ENCODE measurements around the gene C11orf91.

DNA sequence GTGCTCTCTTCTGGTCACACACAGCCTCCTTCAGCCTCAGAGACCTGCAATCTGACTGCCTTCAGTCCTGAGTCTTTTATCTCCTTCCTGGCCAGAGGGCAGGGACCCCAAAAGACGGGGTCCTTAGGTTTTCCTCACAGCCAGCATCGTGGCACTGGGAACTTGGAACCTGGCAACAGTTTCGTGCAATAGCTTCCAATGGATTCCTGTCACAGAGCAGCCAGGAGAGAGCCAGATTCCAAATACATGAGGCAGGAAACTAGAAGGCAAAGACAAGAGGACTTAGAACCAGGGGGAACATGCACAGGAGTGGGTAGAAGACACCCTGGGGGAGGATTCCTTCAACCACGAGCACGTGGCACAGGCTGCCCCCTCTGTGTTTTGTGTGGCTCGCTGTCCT lies 48.6 kb downstream of the C11orf91 start:
- TF ChIP-seq, protein P1, sequence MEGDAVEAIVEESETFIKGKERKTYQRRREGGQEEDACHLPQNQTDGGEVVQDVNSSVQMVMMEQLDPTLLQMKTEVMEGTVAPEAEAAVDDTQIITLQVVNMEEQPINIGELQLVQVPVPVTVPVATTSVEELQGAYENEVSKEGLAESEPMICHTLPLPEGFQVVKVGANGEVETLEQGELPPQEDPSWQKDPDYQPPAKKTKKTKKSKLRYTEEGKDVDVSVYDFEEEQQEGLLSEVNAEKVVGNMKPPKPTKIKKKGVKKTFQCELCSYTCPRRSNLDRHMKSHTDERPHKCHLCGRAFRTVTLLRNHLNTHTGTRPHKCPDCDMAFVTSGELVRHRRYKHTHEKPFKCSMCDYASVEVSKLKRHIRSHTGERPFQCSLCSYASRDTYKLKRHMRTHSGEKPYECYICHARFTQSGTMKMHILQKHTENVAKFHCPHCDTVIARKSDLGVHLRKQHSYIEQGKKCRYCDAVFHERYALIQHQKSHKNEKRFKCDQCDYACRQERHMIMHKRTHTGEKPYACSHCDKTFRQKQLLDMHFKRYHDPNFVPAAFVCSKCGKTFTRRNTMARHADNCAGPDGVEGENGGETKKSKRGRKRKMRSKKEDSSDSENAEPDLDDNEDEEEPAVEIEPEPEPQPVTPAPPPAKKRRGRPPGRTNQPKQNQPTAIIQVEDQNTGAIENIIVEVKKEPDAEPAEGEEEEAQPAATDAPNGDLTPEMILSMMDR (IDR thresholded peaks at IDR 0.05; ENCODE audit: borderline replicate concordance, extremely low read depth, low read length, poor library complexity, severe bottlenecking): no peak
- TF ChIP-seq EZH2 (IDR thresholded peaks at IDR 0.05; ENCODE audit: borderline replicate concordance, low read depth, low read length, severe bottlenecking): no peak

Measured in DND-41 (cell line).